ENCODE measurements around the gene PLXNB2. TPM values are rescaled to one million over a fixed set of nuclear protein-coding genes. Genes with fewer than 3 reads are reported as not detected.

Gene PLXNB2
- total and polyA plus RNA-seq, 2 donors (not counting 1 experiment from before 2014, with no cell fraction given): 62.7 to 209 TPM

DNA sequence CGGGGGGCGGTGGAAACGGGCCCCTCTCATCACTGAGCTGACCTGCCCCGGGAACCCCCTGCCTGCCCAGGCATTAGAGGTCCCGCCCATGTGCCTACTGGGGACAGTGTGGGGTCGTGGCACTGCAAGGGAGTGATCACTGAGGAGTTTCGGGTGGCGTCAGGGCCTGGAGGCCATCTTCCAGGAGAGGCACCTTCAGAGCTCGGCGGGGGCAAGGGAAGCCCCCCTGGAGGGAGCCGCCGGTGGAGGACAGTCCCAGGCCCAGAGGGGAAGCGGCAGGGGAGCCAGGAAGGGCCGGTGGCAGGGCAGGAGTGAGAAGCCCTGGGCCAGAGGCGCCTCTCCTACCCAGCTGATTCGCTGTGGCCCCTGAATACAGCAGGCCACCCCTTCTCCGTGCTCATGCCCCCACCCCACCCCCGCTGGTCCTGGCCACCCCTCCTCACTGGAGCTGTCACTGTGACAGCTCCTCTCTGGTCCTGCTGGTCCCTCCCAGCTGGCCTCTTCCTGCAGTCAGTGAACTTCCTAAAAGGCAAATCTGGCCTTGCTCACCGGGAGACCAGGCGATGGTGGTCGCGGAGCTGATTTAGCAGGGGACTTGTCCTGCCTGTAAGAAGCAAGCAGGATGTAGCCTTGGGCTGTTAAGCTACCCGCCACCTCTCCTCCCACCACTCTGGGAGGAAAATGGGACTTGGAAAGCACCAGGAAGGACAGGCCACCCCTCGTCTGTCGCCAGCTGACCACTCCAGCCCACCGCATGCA lies 35.2 kb downstream of the PLXNB2 start:
- peak in 1 of 2 donors; percentile 19 for DNase-seq (ENCODE audit: low read depth in 2 of 2)
- Histone ChIP-seq H3K27ac (ENCODE audit: insufficient read depth, low read length) (no peak overlapping the region), H3K4me3 (replicated peaks in 1 of 4; ENCODE audit: control extremely low read depth in 1 of 4, insufficient read depth in 1 of 4, low read depth in 3 of 4, low read length in 4 of 4) (no peak overlapping the region), H4K20me1 (ENCODE audit: control insufficient read depth, extremely low read depth, insufficient read depth, low read length) (no peaks in the 10 kb centered on the region), H3K4me2 (ENCODE audit: extremely low read depth, insufficient read depth, low read length) (no peak overlapping the region), H3K9ac (ENCODE audit: insufficient read depth, low read length) (no peak overlapping the region), H3K9me3 (ENCODE audit: control insufficient read depth, insufficient read depth, low read depth, low read length) (no peaks in the 10 kb centered on the region), H3K79me2 (ENCODE audit: control insufficient read depth, insufficient read depth, low read length) (peaks cover 1% of the 10 kb centered on the region), H3K27me3 (ENCODE audit: control insufficient read depth, insufficient read depth, low read length) (no peaks in the 10 kb centered on the region), H3K36me3 (ENCODE audit: control insufficient read depth, insufficient read depth, low read length) (peaks cover 20% of the 10 kb centered on the region), H3K4me1 (ENCODE audit: control insufficient read depth, extremely low read depth, insufficient read depth, low read length) (peaks cover 10% of the 10 kb centered on the region), H2AFZ (ENCODE audit: low read length) (no peak overlapping the region)
- TF ChIP-seq, protein P1, sequence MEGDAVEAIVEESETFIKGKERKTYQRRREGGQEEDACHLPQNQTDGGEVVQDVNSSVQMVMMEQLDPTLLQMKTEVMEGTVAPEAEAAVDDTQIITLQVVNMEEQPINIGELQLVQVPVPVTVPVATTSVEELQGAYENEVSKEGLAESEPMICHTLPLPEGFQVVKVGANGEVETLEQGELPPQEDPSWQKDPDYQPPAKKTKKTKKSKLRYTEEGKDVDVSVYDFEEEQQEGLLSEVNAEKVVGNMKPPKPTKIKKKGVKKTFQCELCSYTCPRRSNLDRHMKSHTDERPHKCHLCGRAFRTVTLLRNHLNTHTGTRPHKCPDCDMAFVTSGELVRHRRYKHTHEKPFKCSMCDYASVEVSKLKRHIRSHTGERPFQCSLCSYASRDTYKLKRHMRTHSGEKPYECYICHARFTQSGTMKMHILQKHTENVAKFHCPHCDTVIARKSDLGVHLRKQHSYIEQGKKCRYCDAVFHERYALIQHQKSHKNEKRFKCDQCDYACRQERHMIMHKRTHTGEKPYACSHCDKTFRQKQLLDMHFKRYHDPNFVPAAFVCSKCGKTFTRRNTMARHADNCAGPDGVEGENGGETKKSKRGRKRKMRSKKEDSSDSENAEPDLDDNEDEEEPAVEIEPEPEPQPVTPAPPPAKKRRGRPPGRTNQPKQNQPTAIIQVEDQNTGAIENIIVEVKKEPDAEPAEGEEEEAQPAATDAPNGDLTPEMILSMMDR (conservative IDR thresholded peaks at IDR 0.05 in 1 of 2, IDR thresholded peaks at IDR 0.05 in 1 of 2; ENCODE audit: low read depth in 1 of 2, low read length in 2 of 2): no peak
- TF ChIP-seq EZH2 (IDR thresholded peaks at IDR 0.05; ENCODE audit: low read length, missing control alignments): no peak

DNA sequence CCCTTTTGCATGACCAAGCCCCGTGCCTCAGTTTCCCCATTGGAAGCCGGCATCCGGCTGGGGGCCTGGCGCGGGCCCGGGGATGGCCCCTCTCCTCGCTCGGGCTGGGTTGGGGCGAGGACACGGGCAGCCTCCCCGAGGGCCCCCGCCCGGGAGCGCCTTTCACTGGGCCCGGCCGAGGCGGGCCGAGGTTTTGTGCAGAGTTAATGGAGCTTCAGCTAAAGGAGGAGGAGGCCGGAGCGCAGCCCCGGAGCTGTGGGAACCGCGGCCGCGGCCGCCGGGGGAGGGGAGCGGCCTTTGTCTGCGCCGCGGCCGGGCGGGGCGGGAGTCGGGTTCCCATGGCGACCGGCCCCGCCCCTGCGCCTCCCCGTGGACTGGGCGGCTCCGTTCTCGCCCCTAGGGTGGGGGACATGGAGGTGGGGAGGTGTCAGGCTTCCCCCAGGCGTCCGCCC lies 35.9 kb downstream of the PLXNB2 start:
- H3K4me3 ChIP-seq (replicated peaks in 1 of 4; ENCODE audit: control extremely low read depth in 1 of 4, insufficient read depth in 1 of 4, low read depth in 3 of 4, low read length in 4 of 4): peak overlapping the region in 3 of 4 experiments; percentile 19 to 66 (median 33)
- no peaks in the 10 kb centered on the region for H3K9me3 ChIP-seq (ENCODE audit: control insufficient read depth, insufficient read depth, low read depth, low read length)
- H3K79me2 ChIP-seq (ENCODE audit: control insufficient read depth, insufficient read depth, low read length): peaks cover 1% of the 10 kb centered on the region
- H2AFZ ChIP-seq (ENCODE audit: low read length): no peak overlapping the region
- peak; percentile 43 to 63 for DNase-seq (ENCODE audit: low read depth in 2 of 2)
- no peaks in the 10 kb centered on the region for H4K20me1 ChIP-seq (ENCODE audit: control insufficient read depth, extremely low read depth, insufficient read depth, low read length)
- peak overlapping the region; percentile 10 for H3K9ac ChIP-seq (ENCODE audit: insufficient read depth, low read length)
- TF ChIP-seq, protein P1 (conservative IDR thresholded peaks at IDR 0.05 in 1 of 2, IDR thresholded peaks at IDR 0.05 in 1 of 2; ENCODE audit: low read depth in 1 of 2, low read length in 2 of 2): peak in 1 of 2 donors; percentile 10
- TF ChIP-seq EZH2 (IDR thresholded peaks at IDR 0.05; ENCODE audit: low read length, missing control alignments): no peak
- no peaks in the 10 kb centered on the region for H3K27me3 ChIP-seq (ENCODE audit: control insufficient read depth, insufficient read depth, low read length)
- no peak overlapping the region for H3K27ac ChIP-seq (ENCODE audit: insufficient read depth, low read length)
- H3K4me1 ChIP-seq (ENCODE audit: control insufficient read depth, extremely low read depth, insufficient read depth, low read length): peaks cover 10% of the 10 kb centered on the region
- peak overlapping the region; percentile 90 for H3K4me2 ChIP-seq (ENCODE audit: extremely low read depth, insufficient read depth, low read length)
- peaks cover 18% of the 10 kb centered on the region for H3K36me3 ChIP-seq (ENCODE audit: control insufficient read depth, insufficient read depth, low read length)

DNA sequence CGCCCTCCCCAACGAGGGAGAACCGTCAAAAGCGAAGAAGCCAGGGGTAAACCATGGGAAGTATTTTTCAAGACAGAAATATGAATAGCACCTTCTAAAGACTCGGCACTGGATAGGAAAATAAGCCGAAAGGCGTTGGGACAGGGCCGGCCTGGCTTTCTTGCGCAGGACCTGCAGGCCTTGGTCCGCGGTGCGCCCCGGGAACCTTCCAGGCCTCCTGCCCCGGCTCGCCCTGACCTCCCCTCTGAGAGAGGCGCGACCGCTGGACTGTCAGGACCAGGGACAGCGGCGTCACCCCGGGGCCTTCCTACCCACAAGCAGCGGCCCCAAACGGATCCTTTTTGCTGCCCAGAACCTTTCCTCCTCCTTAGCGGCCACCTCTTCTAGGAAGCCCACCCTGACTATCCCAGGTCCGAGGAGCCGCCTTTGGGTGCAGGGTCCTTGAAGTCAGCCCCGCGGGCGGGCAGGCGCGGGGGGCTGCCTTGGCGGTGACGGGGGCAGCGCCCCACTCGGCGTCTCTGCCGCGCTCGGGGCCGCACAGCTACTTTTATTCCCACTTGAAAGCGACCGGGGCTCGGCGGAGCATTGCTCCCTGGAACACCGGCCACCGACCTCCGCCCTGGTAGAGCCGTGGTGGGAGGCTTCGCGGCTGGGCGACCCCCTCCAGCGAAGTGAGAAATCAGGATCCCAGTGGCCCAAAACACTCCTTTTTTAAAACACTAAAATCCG lies 36.6 kb downstream of the PLXNB2 start:
- Histone ChIP-seq H3K4me2 (ENCODE audit: extremely low read depth, insufficient read depth, low read length) (peak overlapping the region; percentile 90), H3K9ac (ENCODE audit: insufficient read depth, low read length) (peak overlapping the region; percentile 13), H3K4me3 (replicated peaks in 1 of 4; ENCODE audit: control extremely low read depth in 1 of 4, insufficient read depth in 1 of 4, low read depth in 3 of 4, low read length in 4 of 4) (peak overlapping the region; percentile 33 to 66 (median 46)), H3K36me3 (ENCODE audit: control insufficient read depth, insufficient read depth, low read length) (peaks cover 12% of the 10 kb centered on the region), H4K20me1 (ENCODE audit: control insufficient read depth, extremely low read depth, insufficient read depth, low read length) (no peaks in the 10 kb centered on the region), H2AFZ (ENCODE audit: low read length) (no peak overlapping the region), H3K4me1 (ENCODE audit: control insufficient read depth, extremely low read depth, insufficient read depth, low read length) (peaks cover 10% of the 10 kb centered on the region), H3K79me2 (ENCODE audit: control insufficient read depth, insufficient read depth, low read length) (no peaks in the 10 kb centered on the region), H3K27ac (ENCODE audit: insufficient read depth, low read length) (no peak overlapping the region), H3K27me3 (ENCODE audit: control insufficient read depth, insufficient read depth, low read length) (no peaks in the 10 kb centered on the region), H3K9me3 (ENCODE audit: control insufficient read depth, insufficient read depth, low read depth, low read length) (no peaks in the 10 kb centered on the region)
- DNase-seq (ENCODE audit: low read depth in 2 of 2): peak; percentile 64 to 72
- TF ChIP-seq, protein P1 (conservative IDR thresholded peaks at IDR 0.05 in 1 of 2, IDR thresholded peaks at IDR 0.05 in 1 of 2; ENCODE audit: low read depth in 1 of 2, low read length in 2 of 2): peak in 1 of 2 donors; percentile 4
- no peak for TF ChIP-seq EZH2 (IDR thresholded peaks at IDR 0.05; ENCODE audit: low read length, missing control alignments)
